Fibroblast of lung (primary cell): ENCODE measurements around the gene COL2A1.

ENCODE experiments used
- CTCF ChIP-seq, 2 donors: IDR thresholded peaks in 1 of 2; conservative IDR thresholded peaks in 1 of 2; 1 replicate in 1 of 2; 2 replicates in 1 of 2; pipeline ENCODE4 v1.5.1; 2011 to 2012; ENCODE audit warnings: low read length in 2 of 2, control low read depth in 1 of 2, inconsistent platforms in 1 of 2, low read depth in 1 of 2, mild to moderate bottlenecking in 1 of 2
- EZH2 ChIP-seq: IDR thresholded peaks from 2 replicates; pipeline ENCODE4 v1.5.1; 2012; ENCODE audit warnings: low read length, control low read depth, mild to moderate bottlenecking; ENCODE audit errors: missing control alignments

- TF ChIP-seq CTCF (conservative IDR thresholded peaks at IDR 0.05 in 1 of 2, IDR thresholded peaks at IDR 0.05 in 1 of 2; ENCODE audit: low read depth in 1 of 2, low read length in 2 of 2) (no peak), EZH2 (no peak)
Measured at GRCh38 chr12:47935184-47935583, 69.1 kb downstream of the COL2A1 start.
